Activated naive CD8-positive, alpha-beta T cell treated with anti-CD3 and anti-CD28 coated beads, Interleukin-2, amount 50 U/mL, for 24 hours (primary cell): ENCODE data around the gene CLEC4M.
A peak's percentile ranks its signal among the peaks of the same experiment; 100 is the strongest.
"Not testable (repeated sequence)": the region's sequence is repeated elsewhere in the genome, so short reads cannot be mapped to it uniquely, and the experiment has no call there.

Experiments used
- ATAC-seq: fragments of 150-1000 bp; cut with Tn5 transposase; one replicate; pipeline ENCODE4 v1.10.0; 2021
- DNase-seq: peaks from one replicate; pipeline ENCODE4 v3.0.0; 2021
- H3K27ac Mint-ChIP-seq: one replicate; pipeline ENCODE4 v1.8.0; 2021; ENCODE audit warnings: mild to moderate bottlenecking, mixed read lengths
- H3K27me3 Mint-ChIP-seq: one replicate; pipeline ENCODE4 v1.8.0; 2021; ENCODE audit warnings: mixed read lengths
- H3K36me3 Mint-ChIP-seq: one replicate; pipeline ENCODE4 v1.8.0; 2021; ENCODE audit warnings: low read depth, mixed read lengths
- H3K4me1 Mint-ChIP-seq: one replicate; pipeline ENCODE4 v1.8.0; 2021; ENCODE audit warnings: mixed read lengths
- H3K4me3 Mint-ChIP-seq: one replicate; pipeline ENCODE4 v1.8.0; 2021; ENCODE audit warnings: mild to moderate bottlenecking, moderate library complexity, mixed read lengths
- H3K9me3 Mint-ChIP-seq: one replicate; pipeline ENCODE4 v1.8.0; 2021; ENCODE audit warnings: mixed read lengths

The CLEC4M gene

GRCh38 chr19:7793493-7793892 lies 30.4 kb downstream of the CLEC4M start:
- no peak overlapping the region for H3K4me3 Mint-ChIP-seq
- H3K36me3 Mint-ChIP-seq: no peaks in the 10 kb centered on the region
- peaks cover 30% of the 10 kb centered on the region for H3K27me3 Mint-ChIP-seq
- H3K27ac Mint-ChIP-seq: no peak overlapping the region
- ATAC-seq (no peak), DNase-seq (no peak)
- H3K4me1 Mint-ChIP-seq: peaks cover 6% of the 10 kb centered on the region
- H3K9me3 Mint-ChIP-seq: no peaks in the 10 kb centered on the region

GRCh38 chr19:7795555-7796161 lies 32.6 kb downstream of the CLEC4M start:
- no peak for ATAC-seq
- no peak for DNase-seq
- no peaks in the 10 kb centered on the region for H3K9me3 Mint-ChIP-seq
- H3K4me1 Mint-ChIP-seq: peaks cover 11% of the 10 kb centered on the region
- H3K27me3 Mint-ChIP-seq: peaks cover 24% of the 10 kb centered on the region
- no peak overlapping the region for H3K27ac Mint-ChIP-seq
- H3K4me3 Mint-ChIP-seq: no peak overlapping the region
- no peaks in the 10 kb centered on the region for H3K36me3 Mint-ChIP-seq

- DNase-seq: peak; percentile 71
- Mint-ChIP-seq H3K4me1 (peaks cover 10% of the 10 kb centered on the region), H3K27ac (no peak overlapping the region), H3K36me3 (no peaks in the 10 kb centered on the region), H3K27me3 (peaks cover 48% of the 10 kb centered on the region), H3K9me3 (no peaks in the 10 kb centered on the region), H3K4me3 (peak overlapping the region; percentile 55)
- no peak for ATAC-seq
Measured at GRCh38 chr19:7799640-7800355, 36.8 kb downstream of the CLEC4M start.

- Mint-ChIP-seq H3K4me3 (no peak overlapping the region), H3K4me1 (peaks cover 10% of the 10 kb centered on the region), H3K27me3 (peaks cover 56% of the 10 kb centered on the region), H3K36me3 (no peaks in the 10 kb centered on the region), H3K9me3 (no peaks in the 10 kb centered on the region), H3K27ac (no peak overlapping the region)
- no peak for DNase-seq
- ATAC-seq: no peak
Measured at GRCh38 chr19:7801020-7801570, 38.1 kb downstream of the CLEC4M start.

GRCh38 chr19:7806234-7806633 lies 43.2 kb downstream of the CLEC4M start:
- no peak for ATAC-seq
- no peak for DNase-seq
- Mint-ChIP-seq H3K4me3 (no peak overlapping the region), H3K9me3 (peaks cover 6% of the 10 kb centered on the region), H3K4me1 (peaks cover 13% of the 10 kb centered on the region), H3K27ac (no peak overlapping the region), H3K27me3 (peaks cover 63% of the 10 kb centered on the region), H3K36me3 (peaks cover 6% of the 10 kb centered on the region)

GRCh38 chr19:7806876-7807275 lies 43.8 kb downstream of the CLEC4M start:
- H3K27ac Mint-ChIP-seq: no peak overlapping the region
- H3K27me3 Mint-ChIP-seq: peaks cover 67% of the 10 kb centered on the region
- H3K4me1 Mint-ChIP-seq: peaks cover 13% of the 10 kb centered on the region
- DNase-seq (no peak), ATAC-seq (no peak)
- H3K9me3 Mint-ChIP-seq: peaks cover 13% of the 10 kb centered on the region
- H3K36me3 Mint-ChIP-seq: peaks cover 9% of the 10 kb centered on the region
- no peak overlapping the region for H3K4me3 Mint-ChIP-seq

GRCh38 chr19:7808108-7808507 lies 45.1 kb downstream of the CLEC4M start:
- no peak overlapping the region for H3K4me3 Mint-ChIP-seq
- ATAC-seq (no peak), DNase-seq (no peak)
- peaks cover 19% of the 10 kb centered on the region for H3K9me3 Mint-ChIP-seq
- peaks cover 13% of the 10 kb centered on the region for H3K4me1 Mint-ChIP-seq
- no peak overlapping the region for H3K27ac Mint-ChIP-seq
- H3K36me3 Mint-ChIP-seq: peaks cover 9% of the 10 kb centered on the region
- peaks cover 60% of the 10 kb centered on the region for H3K27me3 Mint-ChIP-seq

GRCh38 chr19:7811989-7812388 lies 48.9 kb downstream of the CLEC4M start:
- Mint-ChIP-seq H3K4me1 (peaks cover 23% of the 10 kb centered on the region), H3K36me3 (peaks cover 9% of the 10 kb centered on the region), H3K27ac (no peak overlapping the region), H3K9me3 (peaks cover 30% of the 10 kb centered on the region), H3K27me3 (peaks cover 61% of the 10 kb centered on the region), H3K4me3 (no peak overlapping the region)
- DNase-seq (no peak), ATAC-seq (no peak)

- Mint-ChIP-seq H3K4me1 (peaks cover 13% of the 10 kb centered on the region), H3K27ac (no peak overlapping the region), H3K4me3 (no peak overlapping the region), H3K36me3 (peaks cover 8% of the 10 kb centered on the region), H3K27me3 (peaks cover 72% of the 10 kb centered on the region), H3K9me3 (peaks cover 30% of the 10 kb centered on the region)
- no peak for DNase-seq
- no peak for ATAC-seq
Measured at GRCh38 chr19:7815325-7815724, 52.3 kb downstream of the CLEC4M start.

GRCh38 chr19:7816040-7816439 lies 53.0 kb downstream of the CLEC4M start:
- not testable (repeated sequence) for DNase-seq, H3K27ac Mint-ChIP-seq, H3K4me3 Mint-ChIP-seq, ATAC-seq, H3K36me3 Mint-ChIP-seq
- Mint-ChIP-seq H3K4me1 (peaks cover 13% of the 10 kb centered on the region), H3K27me3 (peaks cover 74% of the 10 kb centered on the region), H3K9me3 (peaks cover 26% of the 10 kb centered on the region)

- ATAC-seq: no peak
- H3K36me3 Mint-ChIP-seq: no peaks in the 10 kb centered on the region
- peaks cover 11% of the 10 kb centered on the region for H3K9me3 Mint-ChIP-seq
- peaks cover 70% of the 10 kb centered on the region for H3K27me3 Mint-ChIP-seq
- H3K27ac Mint-ChIP-seq: no peak overlapping the region
- no peak for DNase-seq
- H3K4me1 Mint-ChIP-seq: peaks cover 13% of the 10 kb centered on the region
- H3K4me3 Mint-ChIP-seq: no peak overlapping the region
Measured at GRCh38 chr19:7817801-7818200, 54.8 kb downstream of the CLEC4M start.

GRCh38 chr19:7818806-7819205 lies 55.8 kb downstream of the CLEC4M start:
- Mint-ChIP-seq H3K27ac (no peak overlapping the region), H3K9me3 (peaks cover 11% of the 10 kb centered on the region)

More at GRCh38 chr19:7818806-7819205, 55.8 kb downstream of the CLEC4M start:
- DNase-seq: no peak
- no peaks in the 10 kb centered on the region for H3K36me3 Mint-ChIP-seq
- ATAC-seq: no peak
- H3K27me3 Mint-ChIP-seq: peaks cover 71% of the 10 kb centered on the region
- no peak overlapping the region for H3K4me3 Mint-ChIP-seq
- H3K4me1 Mint-ChIP-seq: peaks cover 15% of the 10 kb centered on the region
